GM19372 (cell line): ENCODE results near the gene LAMA3.

Source experiments
- ATAC-seq: cut with Tn5 transposase; IDR thresholded peaks from one replicate; pipeline ENCODE4 v1.9.1; 2021; ENCODE audit warnings: mild to moderate bottlenecking, low read depth, moderate library complexity; ENCODE audit not compliant: unreplicated experiment

The LAMA3 gene

DNA sequence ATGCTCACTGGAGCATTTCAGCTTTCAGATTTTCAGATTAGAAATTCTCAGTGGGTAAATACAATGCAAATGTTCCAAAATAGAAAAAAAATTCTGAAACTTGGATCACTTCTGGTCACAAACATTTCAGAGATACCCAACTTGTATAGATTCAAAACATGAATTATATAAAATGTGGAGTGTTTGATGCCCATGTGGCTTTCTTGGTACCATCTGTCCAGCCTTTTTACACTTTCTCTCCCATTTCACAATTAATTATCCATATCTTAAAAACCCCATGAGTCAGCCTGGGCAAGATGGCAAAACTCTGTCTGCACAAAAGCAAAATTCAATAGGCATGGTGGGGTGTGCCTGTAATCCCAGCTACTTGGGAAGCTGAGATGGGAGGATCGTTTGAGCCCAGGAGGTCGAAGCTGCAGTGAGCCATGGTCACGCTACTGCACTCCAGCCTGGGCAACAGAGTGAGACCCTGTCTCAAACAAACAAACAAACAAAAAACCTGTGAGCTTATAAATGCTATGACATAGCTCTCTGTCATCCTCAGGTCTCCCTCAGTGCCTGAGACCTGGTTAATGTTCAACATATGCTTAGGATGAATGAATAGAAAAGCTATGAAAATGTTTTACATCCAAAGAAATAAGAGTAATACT, 179.0 kb downstream of the LAMA3 start:
- no peak for ATAC-seq

DNA sequence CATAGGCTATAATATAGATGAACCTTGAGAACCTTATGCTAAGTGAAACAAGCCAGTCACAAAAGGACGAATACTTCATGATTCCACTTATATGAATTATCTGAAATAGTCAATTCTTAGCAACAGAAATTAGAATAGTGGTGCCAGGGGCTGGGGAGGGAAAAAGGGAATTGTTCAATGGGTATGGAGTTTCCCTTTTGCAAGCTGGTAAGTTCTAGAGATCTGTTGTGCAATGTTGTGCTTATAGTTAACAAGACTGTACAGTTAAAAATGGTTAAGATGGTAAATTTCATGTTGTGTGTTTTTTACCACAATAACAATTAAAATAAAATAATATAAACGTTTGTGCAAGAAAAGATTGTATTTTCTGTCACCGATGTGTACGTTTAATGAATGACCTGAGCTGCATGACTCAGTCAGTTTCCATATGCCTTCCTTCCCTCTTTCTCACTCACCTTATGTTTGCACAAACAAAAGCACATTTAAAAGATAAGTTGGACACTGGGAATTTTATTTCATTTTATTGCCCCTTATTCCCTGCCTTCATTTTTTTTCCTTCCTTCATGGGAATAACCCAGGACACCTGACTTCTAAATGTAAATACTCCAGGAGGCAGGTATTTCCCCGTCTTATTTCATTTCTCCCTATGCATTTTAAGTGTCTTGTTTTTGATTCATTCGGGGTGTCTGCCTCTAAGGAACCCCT, 181.6 kb downstream of the LAMA3 start:
- ATAC-seq: no peak

DNA sequence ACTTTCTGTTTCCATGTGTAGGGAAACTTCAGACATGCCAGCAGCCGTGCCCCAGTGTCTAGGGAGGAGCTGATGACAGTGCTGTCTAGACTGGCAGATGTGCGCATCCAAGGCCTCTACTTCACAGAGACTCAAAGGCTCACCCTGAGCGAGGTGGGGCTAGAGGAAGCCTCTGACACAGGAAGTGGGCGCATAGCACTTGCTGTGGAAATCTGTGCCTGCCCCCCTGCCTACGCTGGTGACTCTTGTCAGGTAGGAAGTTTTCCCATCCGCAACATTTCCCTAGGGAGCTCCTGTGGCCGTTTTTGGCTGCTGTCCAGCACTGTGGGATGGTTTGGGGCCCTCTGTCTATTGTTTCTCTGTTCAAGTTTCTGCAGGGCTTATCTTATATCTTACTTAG, 182.2 kb downstream of the LAMA3 start:
- ATAC-seq: no peak

DNA sequence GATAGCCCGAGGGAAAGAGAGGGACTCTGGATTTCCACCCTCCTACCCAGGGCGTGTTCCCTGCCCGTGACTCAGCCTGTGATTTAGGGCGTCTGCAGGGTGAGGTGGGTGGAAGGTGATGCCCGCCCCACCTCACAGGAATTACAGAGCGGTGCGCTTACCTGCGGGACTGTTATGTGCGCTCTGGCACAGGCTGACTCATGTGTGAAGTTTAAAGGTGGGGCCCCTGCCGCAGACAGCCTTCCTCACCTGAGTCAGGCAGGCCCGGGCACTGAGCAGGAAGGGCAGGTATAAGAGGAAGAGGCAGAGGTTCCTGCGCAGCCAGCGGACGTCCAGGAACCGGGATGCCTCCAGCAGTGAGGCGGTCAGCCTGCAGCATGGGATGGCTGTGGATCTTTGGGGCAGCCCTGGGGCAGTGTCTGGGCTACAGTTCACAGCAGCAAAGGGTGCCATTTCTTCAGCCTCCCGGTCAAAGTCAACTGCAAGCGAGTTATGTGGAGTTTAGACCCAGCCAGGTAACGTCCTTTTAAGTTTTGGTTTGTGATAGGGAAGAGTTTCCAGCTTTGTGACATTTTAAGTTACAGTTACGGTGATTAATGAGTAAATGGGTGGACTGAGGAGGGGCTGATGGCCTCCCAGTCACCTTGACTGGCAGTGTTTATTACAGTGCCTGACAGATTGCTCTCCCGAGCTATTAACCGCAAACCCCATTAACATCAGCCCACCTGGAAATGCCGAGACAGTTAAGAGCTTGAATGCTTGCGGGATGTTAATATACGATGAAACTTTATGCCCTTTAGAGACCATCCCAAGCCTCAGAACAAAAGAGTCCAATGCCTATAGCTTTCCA, 183.7 kb downstream of the LAMA3 start:
- ATAC-seq: no peak

DNA sequence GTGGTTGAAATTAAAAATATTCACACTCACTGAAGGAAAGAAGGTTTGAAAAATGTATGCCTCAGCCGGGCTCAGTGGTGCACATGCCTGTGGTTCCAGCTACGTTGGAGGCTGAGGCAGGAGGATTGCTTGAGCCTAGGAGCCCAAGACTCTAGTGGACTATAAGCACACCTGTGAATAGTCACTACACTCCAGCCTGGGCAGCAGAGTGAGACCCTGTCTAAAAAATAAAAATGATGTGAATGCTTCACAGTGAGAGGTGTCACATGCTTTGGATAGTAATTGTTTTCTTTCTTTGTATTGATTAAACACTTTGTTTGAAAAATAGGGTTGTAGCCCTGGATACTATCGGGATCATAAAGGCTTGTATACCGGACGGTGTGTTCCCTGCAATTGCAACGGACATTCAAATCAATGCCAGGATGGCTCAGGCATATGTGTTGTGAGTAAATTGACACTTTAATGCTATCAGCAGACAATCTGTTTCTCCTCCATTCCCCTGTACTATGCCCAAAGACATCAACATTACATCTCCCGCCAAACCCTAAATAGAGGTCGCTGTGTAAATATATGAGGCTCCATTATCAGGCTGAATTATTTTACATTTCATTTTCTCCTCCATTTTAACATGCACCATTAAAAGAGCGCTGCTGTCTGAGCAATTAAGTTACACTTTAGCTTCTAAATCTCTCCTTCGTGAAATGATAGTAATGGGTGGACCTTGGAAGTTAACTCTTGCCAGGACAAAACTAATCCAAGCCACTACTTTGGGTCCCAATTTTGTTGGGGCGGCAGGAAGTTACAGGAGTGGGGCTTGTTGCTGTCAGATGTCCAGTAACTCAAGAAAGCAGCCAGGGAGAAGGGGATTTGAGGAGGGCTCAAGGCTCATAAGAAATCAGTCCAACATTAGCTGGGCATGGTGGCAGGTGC, 187.0 kb downstream of the LAMA3 start:
- ATAC-seq: no peak

DNA sequence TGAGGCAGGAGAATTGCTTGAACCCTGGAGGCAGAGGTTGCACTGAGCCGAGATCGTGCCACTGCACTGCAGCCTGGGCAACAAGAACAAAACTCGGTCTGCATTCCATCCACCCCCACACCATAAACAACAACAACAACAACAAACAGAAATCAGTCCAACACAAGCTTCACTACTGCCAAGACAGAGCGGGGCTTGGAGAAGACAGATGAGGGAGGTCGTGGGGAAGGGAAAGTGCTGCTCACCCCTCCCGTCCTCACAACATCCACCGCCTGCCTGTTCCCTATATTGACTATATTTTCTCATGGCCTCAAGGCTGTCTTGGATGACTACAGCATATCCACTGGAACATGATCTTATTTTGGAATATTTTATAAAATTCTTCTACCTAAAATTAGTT, 187.7 kb downstream of the LAMA3 start:
- no peak for ATAC-seq

DNA sequence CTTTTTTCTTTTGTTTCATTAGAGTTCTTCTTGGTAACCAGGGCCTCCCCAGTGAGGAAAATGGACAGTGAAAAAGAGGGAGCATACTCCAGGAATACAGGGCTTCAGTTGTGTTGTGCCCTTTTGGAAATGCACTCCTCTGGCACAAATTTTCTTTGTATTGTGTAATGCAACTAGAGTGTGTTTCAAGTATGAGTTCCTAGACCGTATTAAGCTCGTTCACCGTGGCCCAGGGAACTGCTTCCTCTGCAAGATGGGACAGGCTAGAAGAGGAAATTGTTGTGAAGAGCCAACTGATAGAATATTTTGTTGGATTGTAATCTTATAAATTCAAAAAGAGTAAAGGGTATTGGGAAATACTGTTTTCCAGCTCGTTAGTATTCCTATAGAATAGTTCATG, 188.1 kb downstream of the LAMA3 start:
- ATAC-seq: no peak

DNA sequence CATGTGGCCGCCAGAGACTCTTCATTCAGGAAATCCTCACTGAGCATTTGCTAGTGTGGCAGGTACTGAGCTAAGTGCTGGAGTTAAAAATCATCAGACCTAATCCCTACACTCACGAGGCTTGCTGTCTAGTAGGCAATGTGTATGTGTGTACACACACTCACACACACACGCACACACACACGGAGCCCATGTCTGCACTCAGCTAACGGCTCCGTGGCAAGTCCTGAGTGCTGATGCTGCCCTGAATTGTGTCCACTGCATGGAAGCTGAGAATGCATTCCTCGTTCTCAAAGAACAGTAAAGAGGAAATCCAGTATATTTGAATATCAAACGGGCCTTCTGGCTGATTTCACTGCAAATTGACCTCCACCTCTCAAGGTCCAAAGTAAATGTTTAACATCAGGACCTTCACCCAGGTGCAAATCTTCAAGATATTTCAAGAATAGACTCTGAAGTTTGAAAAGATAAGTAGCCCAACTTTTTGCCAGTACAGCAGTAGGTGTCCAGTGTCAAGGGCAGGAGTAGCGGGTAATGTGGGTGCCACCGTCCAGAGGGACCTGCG, 189.2 kb downstream of the LAMA3 start:
- no peak for ATAC-seq

DNA sequence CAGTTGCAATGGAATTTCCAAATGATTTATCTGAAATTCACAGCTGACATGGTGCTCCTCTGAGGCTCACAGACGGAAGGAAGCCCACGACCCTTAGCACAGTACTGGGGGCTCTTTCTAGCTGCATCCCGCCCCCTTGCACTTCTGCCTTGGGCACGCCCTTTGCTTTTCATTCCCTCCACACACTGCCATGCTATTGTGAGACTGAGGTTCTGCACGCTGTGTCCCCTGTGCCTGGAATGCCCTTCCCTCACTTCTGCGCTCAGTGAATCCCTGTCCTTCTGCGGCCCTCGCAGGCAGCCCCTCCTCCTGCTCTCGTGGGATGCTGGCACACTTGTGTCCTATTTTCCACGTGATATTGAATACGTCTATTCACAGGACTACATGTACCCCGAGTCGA, 189.9 kb downstream of the LAMA3 start:
- ATAC-seq: no peak

DNA sequence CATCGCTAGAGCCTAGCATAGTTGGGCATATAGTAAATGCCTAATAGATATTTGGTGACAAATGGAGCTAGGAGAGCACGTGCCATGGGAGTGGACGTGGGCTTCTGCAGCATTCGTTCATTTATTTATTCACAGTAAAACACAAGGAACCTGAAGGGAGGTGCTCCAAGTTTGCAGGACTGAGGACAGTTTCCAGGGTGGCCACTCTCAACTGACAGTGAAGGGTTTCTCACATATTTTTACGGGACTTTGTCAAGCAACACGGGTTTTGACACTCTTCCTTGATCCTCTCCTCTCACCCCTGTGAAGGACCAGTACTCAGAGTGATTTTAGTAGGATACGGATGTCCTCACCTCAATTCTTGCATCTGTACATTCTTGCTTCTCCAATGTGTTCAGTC, 190.3 kb downstream of the LAMA3 start:
- ATAC-seq: no peak

DNA sequence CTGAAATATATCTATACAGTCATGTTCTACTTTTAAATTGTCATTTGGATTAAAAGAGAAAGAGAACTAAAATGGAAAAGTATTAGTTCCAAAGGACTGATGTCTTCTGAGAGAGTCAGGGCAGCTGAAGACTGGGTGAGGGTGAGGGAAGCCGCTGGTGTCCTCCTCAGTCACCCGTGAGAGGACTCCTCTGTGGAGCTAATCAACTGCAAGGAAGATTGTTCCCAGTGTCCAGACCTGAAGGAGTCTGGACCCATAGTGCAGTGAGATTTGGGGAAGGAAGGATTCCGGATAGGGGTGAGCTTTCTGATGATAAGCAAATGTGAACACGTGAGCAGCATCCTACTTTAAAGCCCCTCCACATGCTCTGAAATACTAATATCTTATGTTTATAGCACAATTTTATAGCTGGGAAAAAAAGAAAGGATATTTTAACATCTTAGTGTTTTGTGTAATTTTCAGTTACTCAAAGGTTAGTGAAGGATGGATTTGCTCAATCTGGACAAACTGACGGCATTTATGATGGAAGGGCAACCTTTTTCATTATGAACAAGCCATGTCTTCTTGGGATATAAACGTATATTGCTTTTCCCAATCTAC, 190.8 kb downstream of the LAMA3 start:
- ATAC-seq: no peak

DNA sequence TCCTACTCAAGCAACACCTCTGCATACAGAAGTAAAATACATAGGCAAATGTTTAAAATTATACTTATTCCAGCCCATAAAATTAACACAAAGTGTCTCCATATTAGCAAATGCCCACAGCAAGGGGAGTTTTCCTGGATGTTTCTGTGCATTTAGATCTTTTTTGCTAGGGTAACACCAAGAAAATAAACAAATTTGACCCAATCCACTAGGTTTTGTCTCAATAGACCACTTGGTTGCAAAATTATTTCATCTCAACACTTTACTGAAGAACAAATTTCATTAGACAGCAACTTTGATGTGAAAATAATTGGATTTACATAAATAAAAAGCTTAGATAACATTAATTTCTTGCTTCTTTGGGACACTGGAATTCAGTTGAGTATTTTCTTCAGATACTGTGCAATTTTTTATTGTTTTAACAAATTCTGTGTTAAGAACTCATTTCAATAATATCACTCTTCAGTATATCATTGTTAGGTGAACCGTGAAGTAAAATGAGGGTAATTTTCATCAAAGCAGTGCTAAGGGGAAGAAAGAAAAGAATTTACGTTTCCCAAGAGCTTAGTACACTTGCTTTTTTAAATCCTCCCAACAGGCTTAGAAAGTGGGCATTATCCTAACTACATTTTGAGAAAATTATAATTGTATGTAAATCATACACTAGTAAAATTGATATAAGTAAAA, 191.8 kb downstream of the LAMA3 start:
- ATAC-seq: no peak

DNA sequence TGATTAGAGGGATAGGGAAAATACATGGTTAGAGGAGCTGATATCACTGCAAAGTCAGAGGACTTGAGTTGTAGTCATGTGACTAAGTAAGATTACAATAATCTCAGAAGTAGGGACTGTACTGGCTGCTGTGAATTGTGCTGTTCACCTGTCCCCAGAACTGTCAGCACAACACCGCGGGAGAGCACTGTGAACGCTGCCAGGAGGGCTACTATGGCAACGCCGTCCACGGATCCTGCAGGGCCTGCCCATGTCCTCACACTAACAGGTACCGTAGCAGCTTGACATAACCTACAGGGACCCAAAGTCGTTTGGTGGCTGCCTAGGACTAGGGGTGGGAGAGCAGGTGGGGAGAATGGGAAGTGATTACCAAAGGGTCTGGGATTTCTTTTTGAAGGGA, 192.5 kb downstream of the LAMA3 start:
- ATAC-seq: no peak

DNA sequence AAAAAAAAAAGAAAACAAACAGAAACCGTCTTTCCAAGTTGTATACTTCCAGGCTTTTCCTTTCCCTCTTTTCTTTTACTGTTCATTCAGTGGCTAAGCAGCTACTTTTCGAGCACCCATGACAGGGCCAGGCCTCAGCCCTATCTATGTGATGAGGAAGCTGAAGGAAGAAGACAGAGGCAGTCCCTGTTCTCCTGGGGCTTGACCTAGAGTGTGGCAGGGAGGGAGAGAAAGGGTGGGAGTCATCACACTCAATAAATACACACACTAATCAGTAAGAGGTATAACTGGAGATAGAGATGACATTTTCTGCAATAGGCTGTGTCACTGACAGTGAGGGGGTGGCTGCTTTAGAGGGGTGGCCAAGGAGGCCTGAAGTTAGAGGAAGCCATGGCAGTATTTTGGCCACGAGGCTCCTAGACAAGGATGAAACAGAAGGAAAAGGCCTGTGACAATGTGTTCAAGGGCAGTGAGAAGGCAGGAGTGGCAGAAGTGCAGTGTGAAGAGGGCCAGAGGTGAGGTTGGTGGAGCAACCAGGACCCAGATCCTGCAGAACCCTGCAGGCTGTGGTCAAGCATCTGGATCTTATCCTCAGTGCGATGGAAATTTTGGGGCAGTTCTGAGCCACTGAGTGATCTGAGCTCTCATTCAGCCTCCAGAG, 193.5 kb downstream of the LAMA3 start:
- no peak for ATAC-seq

DNA sequence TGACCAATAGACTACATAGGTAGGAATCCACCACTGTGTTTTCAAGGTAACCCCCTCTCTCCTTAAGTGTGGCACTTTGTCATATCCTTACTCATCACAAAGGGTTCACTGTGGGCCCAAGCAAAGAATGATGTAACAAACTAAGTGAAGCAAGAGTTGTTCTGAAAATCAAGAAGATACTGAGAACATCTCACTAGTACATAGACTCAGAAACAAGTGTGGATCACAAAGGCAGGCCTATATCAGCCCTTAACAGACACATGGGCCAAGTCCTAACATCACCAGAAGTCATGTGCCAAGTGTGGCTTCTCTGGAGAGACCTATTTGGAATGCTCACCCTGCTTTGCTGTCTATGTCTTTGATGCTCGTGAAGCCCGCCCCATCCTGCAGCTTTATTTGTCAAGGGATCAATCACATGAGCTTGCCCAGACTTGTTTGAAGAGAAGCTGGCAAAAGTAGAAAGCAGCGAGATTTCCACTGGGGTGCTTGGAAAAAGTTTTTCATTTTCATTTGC, 194.1 kb downstream of the LAMA3 start:
- no peak for ATAC-seq

DNA sequence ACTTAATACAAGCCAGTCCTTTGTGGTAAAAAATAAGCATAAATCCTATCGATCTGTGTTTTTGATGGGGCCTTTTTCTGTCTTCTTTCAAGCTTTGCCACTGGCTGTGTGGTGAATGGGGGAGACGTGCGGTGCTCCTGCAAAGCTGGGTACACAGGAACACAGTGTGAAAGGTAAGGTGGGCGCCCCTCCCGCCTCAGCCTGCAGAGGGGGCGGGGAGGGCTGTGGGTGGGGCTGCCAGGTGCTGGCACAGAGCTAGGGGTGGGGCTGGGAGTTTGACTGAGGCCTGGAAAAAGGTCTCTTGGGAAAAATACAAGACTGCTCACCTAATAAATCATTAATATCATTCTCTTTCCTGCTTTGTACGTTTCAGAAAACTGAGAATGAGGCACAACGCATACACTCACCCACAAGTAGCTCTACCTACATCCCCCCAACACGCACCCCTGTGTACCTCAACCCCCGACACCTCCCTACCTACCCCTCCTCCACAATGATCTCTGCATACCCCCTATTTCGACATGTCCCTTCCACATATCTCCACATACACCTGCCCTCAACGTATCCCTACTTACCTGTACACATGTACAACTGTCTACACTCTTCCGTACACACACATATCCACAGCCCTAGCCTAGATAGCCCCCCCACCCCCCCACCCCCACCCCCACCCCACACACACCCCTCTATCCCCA, 195.6 kb downstream of the LAMA3 start:
- ATAC-seq: no peak

DNA sequence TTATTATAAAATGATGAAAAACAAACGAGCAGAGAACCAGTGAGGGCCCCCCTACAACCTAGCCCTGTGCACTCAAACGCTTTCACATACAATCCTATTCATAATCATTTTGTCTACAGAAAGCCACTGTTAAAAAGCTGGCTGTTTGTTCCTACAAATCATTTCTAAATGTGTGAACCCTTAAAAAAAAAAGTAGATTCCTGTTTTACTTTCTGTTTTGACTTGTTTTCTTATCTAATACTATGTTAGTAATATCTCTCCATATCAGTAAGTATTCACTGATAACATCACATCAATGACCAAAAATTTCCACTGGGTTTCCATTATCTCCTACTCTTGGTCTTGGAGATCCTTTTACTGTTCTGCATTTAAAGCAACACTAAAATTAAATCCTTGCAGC, 196.5 kb downstream of the LAMA3 start:
- no peak for ATAC-seq

DNA sequence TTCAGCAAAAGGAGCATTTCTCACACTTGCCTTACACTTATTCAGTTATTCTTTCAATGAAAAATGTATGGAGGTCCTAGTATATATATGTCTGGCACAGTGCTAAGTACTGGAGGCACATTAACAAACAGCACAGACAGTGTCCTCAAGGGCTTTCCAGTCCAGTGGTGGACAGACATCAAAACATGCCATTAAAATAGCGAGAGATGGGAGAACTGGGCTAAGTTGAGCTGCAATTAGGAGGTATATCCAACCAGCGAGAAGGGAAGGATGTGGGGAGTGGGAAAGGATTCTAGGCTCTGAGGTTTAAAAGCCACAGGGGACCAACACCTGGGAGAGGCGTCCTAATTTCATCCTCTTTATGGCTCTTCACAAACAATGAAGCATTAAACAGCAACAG, 197.8 kb downstream of the LAMA3 start:
- ATAC-seq: no peak
